ENCODE results near the gene CACNG4.
"Not testable (repeated sequence)": the region's sequence is repeated elsewhere in the genome, so short reads cannot be mapped to it uniquely, and the experiment has no call there.

DNA sequence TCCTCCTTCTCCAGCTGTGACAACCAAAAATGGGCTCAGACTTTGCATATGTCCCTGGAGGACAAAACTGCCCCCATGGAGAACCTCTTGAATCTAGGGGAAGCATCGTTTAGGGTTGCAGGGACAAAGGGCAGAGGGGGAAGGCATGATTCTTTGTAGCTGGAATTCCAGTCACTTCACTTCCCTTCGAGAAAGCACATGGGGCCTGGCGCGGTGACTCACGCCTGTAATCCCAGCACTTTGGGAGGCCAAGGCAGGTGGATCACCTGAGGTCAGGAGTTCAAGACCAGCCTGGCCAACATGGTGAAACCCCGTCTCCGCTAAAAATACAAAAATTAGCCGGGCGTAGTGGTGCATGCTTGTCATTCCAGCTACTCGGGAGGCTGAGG, 7.9 kb downstream of the CACNG4 start:
- TF ChIP-seq POLR2AphosphoS5 (IDR thresholded peaks at IDR 0.05; ENCODE audit: low read depth); EZH2 (IDR thresholded peaks at IDR 0.05; ENCODE audit: low read depth, unreplicated experiment); STAT1 (IDR thresholded peaks at IDR 0.05; ENCODE audit: unreplicated experiment); EZH2phosphoT487 (IDR thresholded peaks at IDR 0.05; ENCODE audit: unreplicated experiment); CREB1 (CRISPR knock-in tag; IDR thresholded peaks at IDR 0.05; ENCODE audit: low read depth): not testable (repeated sequence)
- TF ChIP-seq, protein P1, sequence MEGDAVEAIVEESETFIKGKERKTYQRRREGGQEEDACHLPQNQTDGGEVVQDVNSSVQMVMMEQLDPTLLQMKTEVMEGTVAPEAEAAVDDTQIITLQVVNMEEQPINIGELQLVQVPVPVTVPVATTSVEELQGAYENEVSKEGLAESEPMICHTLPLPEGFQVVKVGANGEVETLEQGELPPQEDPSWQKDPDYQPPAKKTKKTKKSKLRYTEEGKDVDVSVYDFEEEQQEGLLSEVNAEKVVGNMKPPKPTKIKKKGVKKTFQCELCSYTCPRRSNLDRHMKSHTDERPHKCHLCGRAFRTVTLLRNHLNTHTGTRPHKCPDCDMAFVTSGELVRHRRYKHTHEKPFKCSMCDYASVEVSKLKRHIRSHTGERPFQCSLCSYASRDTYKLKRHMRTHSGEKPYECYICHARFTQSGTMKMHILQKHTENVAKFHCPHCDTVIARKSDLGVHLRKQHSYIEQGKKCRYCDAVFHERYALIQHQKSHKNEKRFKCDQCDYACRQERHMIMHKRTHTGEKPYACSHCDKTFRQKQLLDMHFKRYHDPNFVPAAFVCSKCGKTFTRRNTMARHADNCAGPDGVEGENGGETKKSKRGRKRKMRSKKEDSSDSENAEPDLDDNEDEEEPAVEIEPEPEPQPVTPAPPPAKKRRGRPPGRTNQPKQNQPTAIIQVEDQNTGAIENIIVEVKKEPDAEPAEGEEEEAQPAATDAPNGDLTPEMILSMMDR (conservative IDR thresholded peaks at IDR 0.05; ENCODE audit: low read depth in 2 of 2): not testable (repeated sequence)
- TF ChIP-seq, protein P2, sequence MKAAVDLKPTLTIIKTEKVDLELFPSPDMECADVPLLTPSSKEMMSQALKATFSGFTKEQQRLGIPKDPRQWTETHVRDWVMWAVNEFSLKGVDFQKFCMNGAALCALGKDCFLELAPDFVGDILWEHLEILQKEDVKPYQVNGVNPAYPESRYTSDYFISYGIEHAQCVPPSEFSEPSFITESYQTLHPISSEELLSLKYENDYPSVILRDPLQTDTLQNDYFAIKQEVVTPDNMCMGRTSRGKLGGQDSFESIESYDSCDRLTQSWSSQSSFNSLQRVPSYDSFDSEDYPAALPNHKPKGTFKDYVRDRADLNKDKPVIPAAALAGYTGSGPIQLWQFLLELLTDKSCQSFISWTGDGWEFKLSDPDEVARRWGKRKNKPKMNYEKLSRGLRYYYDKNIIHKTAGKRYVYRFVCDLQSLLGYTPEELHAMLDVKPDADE (IDR thresholded peaks at IDR 0.05): not testable (repeated sequence)
- TF ChIP-seq, protein P3, sequence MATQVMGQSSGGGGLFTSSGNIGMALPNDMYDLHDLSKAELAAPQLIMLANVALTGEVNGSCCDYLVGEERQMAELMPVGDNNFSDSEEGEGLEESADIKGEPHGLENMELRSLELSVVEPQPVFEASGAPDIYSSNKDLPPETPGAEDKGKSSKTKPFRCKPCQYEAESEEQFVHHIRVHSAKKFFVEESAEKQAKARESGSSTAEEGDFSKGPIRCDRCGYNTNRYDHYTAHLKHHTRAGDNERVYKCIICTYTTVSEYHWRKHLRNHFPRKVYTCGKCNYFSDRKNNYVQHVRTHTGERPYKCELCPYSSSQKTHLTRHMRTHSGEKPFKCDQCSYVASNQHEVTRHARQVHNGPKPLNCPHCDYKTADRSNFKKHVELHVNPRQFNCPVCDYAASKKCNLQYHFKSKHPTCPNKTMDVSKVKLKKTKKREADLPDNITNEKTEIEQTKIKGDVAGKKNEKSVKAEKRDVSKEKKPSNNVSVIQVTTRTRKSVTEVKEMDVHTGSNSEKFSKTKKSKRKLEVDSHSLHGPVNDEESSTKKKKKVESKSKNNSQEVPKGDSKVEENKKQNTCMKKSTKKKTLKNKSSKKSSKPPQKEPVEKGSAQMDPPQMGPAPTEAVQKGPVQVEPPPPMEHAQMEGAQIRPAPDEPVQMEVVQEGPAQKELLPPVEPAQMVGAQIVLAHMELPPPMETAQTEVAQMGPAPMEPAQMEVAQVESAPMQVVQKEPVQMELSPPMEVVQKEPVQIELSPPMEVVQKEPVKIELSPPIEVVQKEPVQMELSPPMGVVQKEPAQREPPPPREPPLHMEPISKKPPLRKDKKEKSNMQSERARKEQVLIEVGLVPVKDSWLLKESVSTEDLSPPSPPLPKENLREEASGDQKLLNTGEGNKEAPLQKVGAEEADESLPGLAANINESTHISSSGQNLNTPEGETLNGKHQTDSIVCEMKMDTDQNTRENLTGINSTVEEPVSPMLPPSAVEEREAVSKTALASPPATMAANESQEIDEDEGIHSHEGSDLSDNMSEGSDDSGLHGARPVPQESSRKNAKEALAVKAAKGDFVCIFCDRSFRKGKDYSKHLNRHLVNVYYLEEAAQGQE (IDR thresholded peaks at IDR 0.05; ENCODE audit: unreplicated experiment): not testable (repeated sequence)

All from GM23338 (cell line).